GM06990 (cell line): ENCODE results near the gene PRR36.

Source experiments
- DNase-seq: peaks from one replicate; pipeline ENCODE4 v3.0.0-alpha.2; 2011; ENCODE audit not compliant: insufficient read length; ENCODE audit errors: extremely low read depth
- H3K27me3 ChIP-seq: replicated peaks from 2 replicates; pipeline ENCODE4 v1.6.0; 2011; ENCODE audit warnings: low read length; ENCODE audit not compliant: control insufficient read depth, insufficient read depth
- H3K36me3 ChIP-seq: 2 replicates; pipeline ENCODE4 v1.5.1; 2011; ENCODE audit warnings: low read length; ENCODE audit not compliant: control insufficient read depth, insufficient read depth
- H3K4me3 ChIP-seq: replicated peaks from 2 replicates; pipeline ENCODE4 v1.5.1; 2011; ENCODE audit warnings: low read depth, mild to moderate bottlenecking, control low read depth, low read length
- TF ChIP-seq, protein P1 (sequence below): IDR thresholded peaks from 2 replicates; pipeline ENCODE4 v1.5.1; 2011; ENCODE audit warnings: low read length, control low read depth, mild to moderate bottlenecking, inconsistent platforms; ENCODE audit not compliant: insufficient read depth, poor library complexity, severe bottlenecking

Gene PRR36

DNA sequence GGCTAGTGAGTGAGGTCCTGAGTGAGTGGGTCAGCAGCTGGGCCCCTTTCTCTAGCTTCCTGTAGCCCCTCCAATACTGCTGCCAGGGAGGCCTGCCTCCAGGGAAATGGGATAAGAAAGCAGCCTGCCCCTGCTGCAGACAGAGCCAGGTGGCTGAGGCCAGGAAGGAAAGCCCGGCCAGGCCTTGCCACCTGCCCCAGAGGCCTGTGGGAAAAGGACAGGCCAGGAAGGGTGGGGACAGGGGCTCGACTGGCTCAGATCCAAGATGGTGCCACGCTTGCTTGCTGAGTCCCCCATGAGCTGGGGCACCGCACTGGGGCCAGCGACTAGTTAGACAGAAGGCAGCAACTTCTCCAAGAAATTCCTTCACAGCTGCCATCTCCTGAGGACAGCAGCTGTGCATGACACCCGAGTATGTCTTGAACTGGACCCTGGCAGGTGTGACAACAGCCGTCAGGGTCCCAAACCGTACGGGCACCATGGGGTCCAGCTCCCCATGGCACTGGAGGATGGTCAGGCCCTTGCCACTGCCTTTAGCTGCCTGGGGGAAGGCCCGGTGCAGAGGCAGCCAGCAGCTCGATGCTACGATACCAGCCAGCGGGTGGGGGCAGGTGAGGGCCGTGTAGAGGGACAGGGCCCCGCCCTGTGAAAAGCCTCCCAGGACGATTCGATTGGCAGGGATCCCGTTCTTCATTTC lies 5.1 kb upstream of the PRR36 start:
- H3K36me3 ChIP-seq, result no peaks in the 10 kb centered on the region
- H3K4me3 ChIP-seq, result no peak overlapping the region
- TF ChIP-seq, protein P1, sequence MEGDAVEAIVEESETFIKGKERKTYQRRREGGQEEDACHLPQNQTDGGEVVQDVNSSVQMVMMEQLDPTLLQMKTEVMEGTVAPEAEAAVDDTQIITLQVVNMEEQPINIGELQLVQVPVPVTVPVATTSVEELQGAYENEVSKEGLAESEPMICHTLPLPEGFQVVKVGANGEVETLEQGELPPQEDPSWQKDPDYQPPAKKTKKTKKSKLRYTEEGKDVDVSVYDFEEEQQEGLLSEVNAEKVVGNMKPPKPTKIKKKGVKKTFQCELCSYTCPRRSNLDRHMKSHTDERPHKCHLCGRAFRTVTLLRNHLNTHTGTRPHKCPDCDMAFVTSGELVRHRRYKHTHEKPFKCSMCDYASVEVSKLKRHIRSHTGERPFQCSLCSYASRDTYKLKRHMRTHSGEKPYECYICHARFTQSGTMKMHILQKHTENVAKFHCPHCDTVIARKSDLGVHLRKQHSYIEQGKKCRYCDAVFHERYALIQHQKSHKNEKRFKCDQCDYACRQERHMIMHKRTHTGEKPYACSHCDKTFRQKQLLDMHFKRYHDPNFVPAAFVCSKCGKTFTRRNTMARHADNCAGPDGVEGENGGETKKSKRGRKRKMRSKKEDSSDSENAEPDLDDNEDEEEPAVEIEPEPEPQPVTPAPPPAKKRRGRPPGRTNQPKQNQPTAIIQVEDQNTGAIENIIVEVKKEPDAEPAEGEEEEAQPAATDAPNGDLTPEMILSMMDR, result no peak
- no peaks in the 10 kb centered on the region for H3K27me3 ChIP-seq
- no peak for DNase-seq

DNA sequence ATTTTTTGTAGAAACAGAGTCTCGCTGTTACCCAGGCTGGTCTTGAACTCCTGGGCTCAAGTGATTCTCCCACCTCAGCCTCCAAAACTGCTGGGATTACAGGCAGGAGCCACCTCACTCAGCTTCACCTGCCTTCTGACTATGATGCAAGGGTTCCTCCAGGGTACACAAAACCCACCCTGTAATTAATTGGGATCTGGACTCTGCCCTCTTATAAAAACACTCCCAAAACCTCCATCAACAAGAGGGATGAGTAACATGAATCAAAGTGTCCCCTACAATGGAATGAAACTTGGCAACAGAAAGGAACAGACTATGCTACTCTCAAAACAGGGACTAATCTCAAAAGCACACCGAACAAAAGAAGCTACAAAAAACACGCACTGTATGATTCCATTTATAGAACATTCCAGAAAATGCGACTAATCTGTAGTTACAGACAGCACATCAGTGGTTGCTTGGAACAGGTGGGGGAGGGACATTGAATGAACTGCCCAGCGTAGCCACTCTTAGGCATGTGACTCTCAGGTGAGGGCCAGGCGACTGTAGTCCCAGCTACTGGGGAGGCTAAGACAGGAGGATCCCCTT lies 3.2 kb upstream of the PRR36 start:
- Histone ChIP-seq H3K27me3 (no peaks in the 10 kb centered on the region), H3K4me3 (no peak overlapping the region), H3K36me3 (no peaks in the 10 kb centered on the region)
- TF ChIP-seq, protein P1, result no peak
- no peak for DNase-seq

DNA sequence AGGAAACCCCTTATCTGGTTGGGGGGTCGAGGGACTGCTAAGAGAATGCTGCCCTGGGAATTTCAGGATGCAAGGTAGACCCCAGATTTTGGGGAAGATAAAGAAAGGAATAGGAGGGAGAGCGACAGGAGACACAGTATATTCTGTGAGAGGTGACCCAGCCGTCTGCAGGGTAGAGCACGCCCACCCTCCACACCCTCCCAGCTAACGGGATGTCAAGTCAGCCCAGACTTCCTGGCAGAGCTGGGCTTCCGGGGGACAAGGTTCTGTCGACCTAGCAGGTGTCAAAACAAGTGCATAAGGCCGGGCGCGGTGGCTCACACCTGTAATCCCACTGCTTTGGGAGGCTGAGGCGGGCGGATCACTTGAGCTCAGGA lies 695 bp upstream of the PRR36 start:
- Histone ChIP-seq H3K36me3 (no peaks in the 10 kb centered on the region), H3K27me3 (no peaks in the 10 kb centered on the region; the same call in 1 of the 2 replicates), H3K4me3 (no peak overlapping the region)
- no peak for DNase-seq
- TF ChIP-seq, protein P1, result no peak

- no peak for DNase-seq
- TF ChIP-seq, protein P1, result no peak
- no peaks in the 10 kb centered on the region for H3K36me3 ChIP-seq
- H3K27me3 ChIP-seq, result no peaks in the 10 kb centered on the region; the same call in 1 of the 2 replicates
- no peak overlapping the region for H3K4me3 ChIP-seq
Observed at GRCh38 chr19:7873304-7874075, 700 bp downstream of the PRR36 start.

GRCh38 chr19:7872306-7873204 lies 1.6 kb downstream of the PRR36 start:
- no peaks in the 10 kb centered on the region for H3K36me3 ChIP-seq
- no peak for DNase-seq
- H3K4me3 ChIP-seq, result no peak overlapping the region
- H3K27me3 ChIP-seq, result no peaks in the 10 kb centered on the region; the same call in 1 of the 2 replicates
- TF ChIP-seq, protein P1, result no peak
